HG03064 (cell line): ENCODE results near the gene SGSM1.

ENCODE experiments used
- ATAC-seq: cut with Tn5 transposase; IDR thresholded peaks from one replicate; pipeline ENCODE4 v1.9.1; 2021; ENCODE audit warnings: low read depth; ENCODE audit not compliant: unreplicated experiment

The SGSM1 gene

GRCh38 chr22:24975125-24975640, 169.2 kb downstream of the SGSM1 start:
- no peak for ATAC-seq

DNA sequence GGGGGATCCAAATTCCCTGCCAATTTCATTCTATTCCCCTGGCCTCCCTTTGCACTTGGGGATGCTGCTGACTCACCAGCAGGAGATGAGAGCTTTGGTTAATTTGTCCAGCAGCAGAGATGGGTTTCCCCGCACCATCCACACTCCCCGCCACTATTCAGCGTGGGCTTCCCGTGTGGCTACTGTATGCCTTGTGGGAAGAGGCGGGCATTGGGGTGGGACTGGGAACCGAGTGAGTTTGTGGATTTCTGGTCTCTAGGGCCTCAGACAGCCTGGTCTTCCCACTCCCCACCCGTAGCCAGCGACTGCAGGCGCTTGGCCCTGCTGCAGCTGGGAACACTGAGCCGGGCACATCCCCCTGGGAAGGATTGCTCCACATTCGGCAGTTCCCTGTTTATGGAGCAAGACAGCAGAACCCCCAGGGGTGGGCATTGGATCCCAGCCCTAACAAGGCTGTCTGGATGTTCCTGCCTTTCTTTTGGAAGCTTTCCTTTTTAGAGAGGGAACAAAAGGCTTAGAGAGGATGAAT, 169.9 kb downstream of the SGSM1 start:
- ATAC-seq: no peak

- ATAC-seq: no peak
Measured at GRCh38 chr22:24976442-24977218, 170.6 kb downstream of the SGSM1 start.
